HEK293 (cell line): Measurements from ENCODE around the gene PTPRF.

Experiments used
- AEBP2 ChIP-seq: fragments of 450-650 bp; formaldehyde crosslinking; IDR thresholded peaks from 2 replicates; pipeline ENCODE4 v1.5.1; 2016; ENCODE audit warnings: missing biosample characterization, missing genetic modification characterization, borderline replicate concordance
- REST ChIP-seq: fragments of 450-650 bp; formaldehyde crosslinking; IDR thresholded peaks from 2 replicates; pipeline ENCODE4 v1.5.1; 2016; ENCODE audit warnings: missing biosample characterization, missing genetic modification characterization
- ZNF2 ChIP-seq: fragments of 450-650 bp; formaldehyde crosslinking; IDR thresholded peaks from 2 replicates; pipeline ENCODE4 v1.5.1; 2016; ENCODE audit warnings: missing biosample characterization, missing genetic modification characterization
- ZNF274 ChIP-seq, 2 experiments: fragments of 200-500 bp in 1 of 2; fragments of 450-650 bp in 1 of 2; sonication (Bioruptor generic) in 1 of 2; formaldehyde crosslinking in 1 of 2; IDR thresholded peaks; 2 replicates each; pipeline versions ENCODE4 v1.5.1 to v1.6.1; 2014 to 2016; ENCODE audit warnings: borderline replicate concordance in 1 of 2, inconsistent platforms in 1 of 2, low read length in 1 of 2, missing biosample characterization in 1 of 2, missing genetic modification characterization in 1 of 2
- ZNF423 ChIP-seq: fragments of 450-650 bp; formaldehyde crosslinking; IDR thresholded peaks from 2 replicates; pipeline ENCODE4 v1.5.1; 2016; ENCODE audit warnings: missing biosample characterization, missing genetic modification characterization
- ZNF544 ChIP-seq: fragments of 450-650 bp; formaldehyde crosslinking; IDR thresholded peaks from 2 replicates; pipeline ENCODE4 v1.5.0; 2017; ENCODE audit warnings: missing biosample characterization, missing genetic modification characterization
- ZNF623 ChIP-seq: fragments of 450-650 bp; formaldehyde crosslinking; IDR thresholded peaks from 2 replicates; pipeline ENCODE4 v1.5.1; 2016; ENCODE audit warnings: missing biosample characterization, missing genetic modification characterization
- ZNF624 ChIP-seq: fragments of 450-650 bp; formaldehyde crosslinking; IDR thresholded peaks from 2 replicates; pipeline ENCODE4 v1.5.1; 2017; ENCODE audit warnings: missing biosample characterization, missing genetic modification characterization

- TF ChIP-seq ZNF544 (tag by site-specific recombination) (no peak), ZNF274 (IDR thresholded peaks at IDR 0.05; ENCODE audit: low read length) (no peak), ZNF274 (tag by site-specific recombination; IDR thresholded peaks at IDR 0.05; ENCODE audit: borderline replicate concordance) (no peak), AEBP2 (tag by site-specific recombination) (no peak), ZNF623 (tag by site-specific recombination) (no peak), ZNF2 (tag by site-specific recombination) (no peak), REST (no peak), ZNF624 (tag by site-specific recombination) (no peak), ZNF423 (no peak)
These were observed 2.0 kb downstream of the PTPRF start for GRCh38 chr1:43532716-43533115.
